ENCODE measurements around the gene DDX47. TPM values are rescaled to one million over a fixed set of nuclear protein-coding genes. Genes with fewer than 3 reads are reported as not detected.
"Not testable (repeated sequence)": the region's sequence is repeated elsewhere in the genome, so short reads cannot be mapped to it uniquely, and the experiment has no call there.

DDX47 gene
- total RNA-seq, 1 experiment from 2014 or later: 60.5 TPM

DNA sequence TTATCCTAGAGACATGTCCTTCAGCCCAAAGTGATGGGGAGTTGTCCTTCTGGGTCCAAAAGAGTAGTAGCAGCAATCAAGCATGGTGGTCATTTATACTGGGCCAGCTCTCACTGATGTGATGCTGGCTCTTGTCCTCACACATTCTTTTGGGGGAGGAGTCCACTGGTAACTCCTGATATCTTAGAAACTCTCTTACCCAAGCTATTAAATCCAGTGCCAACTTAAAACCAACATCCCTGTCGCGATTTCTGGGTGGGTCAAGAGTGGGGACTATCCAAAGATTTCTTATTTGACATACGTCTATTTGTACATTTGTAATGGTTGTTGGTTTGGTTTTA is 24.6 kb downstream of the DDX47 start:
- CTCF ChIA-PET: interaction anchor here (0.7 to 3.4 kb wide), 8 partner anchors 26 to 94 kb away, joined by 3 to 37 read pairs (median 4); partner anchors contain the start of gene GPRC5A
- Mint-ChIP-seq H3K9me3 (ENCODE audit: low read depth, unreplicated experiment) (no peaks in the 10 kb centered on the region), H3K27me3 (ENCODE audit: unreplicated experiment) (no peaks in the 10 kb centered on the region), H3K4me3 (ENCODE audit: low read depth, unreplicated experiment) (peak overlapping the region; percentile 25), H3K27ac (ENCODE audit: unreplicated experiment) (peak overlapping the region; percentile 82), H3K36me3 (ENCODE audit: insufficient read depth, unreplicated experiment) (peaks cover 68% of the 10 kb centered on the region), H3K4me1 (ENCODE audit: low read depth, unreplicated experiment) (peaks cover 76% of the 10 kb centered on the region)
- no peak for DNase-seq
- intact Hi-C loops (cut with micrococcal nuclease; ENCODE audit: unreplicated experiment): loop anchor here (2.0 to 5.0 kb wide), 2 partner anchors 35 kb away; no protein-coding TSS in a partner anchor
- no TSS peak for BruUV-seq (replicated peaks)
- TF ChIP-seq, protein P1, sequence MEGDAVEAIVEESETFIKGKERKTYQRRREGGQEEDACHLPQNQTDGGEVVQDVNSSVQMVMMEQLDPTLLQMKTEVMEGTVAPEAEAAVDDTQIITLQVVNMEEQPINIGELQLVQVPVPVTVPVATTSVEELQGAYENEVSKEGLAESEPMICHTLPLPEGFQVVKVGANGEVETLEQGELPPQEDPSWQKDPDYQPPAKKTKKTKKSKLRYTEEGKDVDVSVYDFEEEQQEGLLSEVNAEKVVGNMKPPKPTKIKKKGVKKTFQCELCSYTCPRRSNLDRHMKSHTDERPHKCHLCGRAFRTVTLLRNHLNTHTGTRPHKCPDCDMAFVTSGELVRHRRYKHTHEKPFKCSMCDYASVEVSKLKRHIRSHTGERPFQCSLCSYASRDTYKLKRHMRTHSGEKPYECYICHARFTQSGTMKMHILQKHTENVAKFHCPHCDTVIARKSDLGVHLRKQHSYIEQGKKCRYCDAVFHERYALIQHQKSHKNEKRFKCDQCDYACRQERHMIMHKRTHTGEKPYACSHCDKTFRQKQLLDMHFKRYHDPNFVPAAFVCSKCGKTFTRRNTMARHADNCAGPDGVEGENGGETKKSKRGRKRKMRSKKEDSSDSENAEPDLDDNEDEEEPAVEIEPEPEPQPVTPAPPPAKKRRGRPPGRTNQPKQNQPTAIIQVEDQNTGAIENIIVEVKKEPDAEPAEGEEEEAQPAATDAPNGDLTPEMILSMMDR (IDR thresholded peaks at IDR 0.05; ENCODE audit: unreplicated experiment): no peak

DNA sequence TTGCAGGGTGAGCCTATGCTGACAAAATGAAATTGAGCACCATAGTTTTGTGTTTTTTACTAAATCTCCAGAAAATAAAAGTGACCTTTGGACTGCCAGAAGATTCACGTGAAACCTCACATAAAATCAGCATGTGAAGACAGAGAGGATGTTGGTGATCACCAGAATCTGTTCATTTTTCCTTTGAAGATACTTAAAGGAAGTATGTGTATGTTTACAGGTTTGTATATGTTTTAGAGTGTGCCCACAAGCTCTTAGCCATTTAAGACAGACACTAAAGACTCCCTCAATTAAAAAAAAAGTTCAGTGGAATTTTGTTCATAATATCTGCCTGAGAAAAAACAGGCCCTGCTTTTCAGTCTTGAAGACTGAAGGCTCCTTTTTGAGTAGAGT is 25.9 kb downstream of the DDX47 start:
- Mint-ChIP-seq H3K36me3 (ENCODE audit: insufficient read depth, unreplicated experiment) (peaks cover 61% of the 10 kb centered on the region), H3K4me3 (ENCODE audit: low read depth, unreplicated experiment) (no peak overlapping the region), H3K27ac (ENCODE audit: unreplicated experiment) (peak overlapping the region; percentile 13), H3K27me3 (ENCODE audit: unreplicated experiment) (no peaks in the 10 kb centered on the region), H3K9me3 (ENCODE audit: low read depth, unreplicated experiment) (no peaks in the 10 kb centered on the region), H3K4me1 (ENCODE audit: low read depth, unreplicated experiment) (peaks cover 72% of the 10 kb centered on the region)
- CTCF ChIA-PET: interaction anchor here (1.4 to 3.4 kb wide), 2 partner anchors 33 to 52 kb away, joined by 4 to 37 read pairs; partner anchors contain the start of gene GPRC5A
- TF ChIP-seq, protein P1 (IDR thresholded peaks at IDR 0.05; ENCODE audit: unreplicated experiment): no peak
- DNase-seq: no peak
- no TSS peak for BruUV-seq (replicated peaks)
- intact Hi-C loops (cut with micrococcal nuclease; ENCODE audit: unreplicated experiment): loop anchor here (5.0 kb wide), 1 partner anchor 37 kb away; no protein-coding TSS in a partner anchor

GRCh38 chr12:12839439-12839838 is 26.3 kb downstream of the DDX47 start:
- H3K4me1 Mint-ChIP-seq (ENCODE audit: low read depth, unreplicated experiment): peaks cover 70% of the 10 kb centered on the region
- peak overlapping the region; percentile 13 for H3K27ac Mint-ChIP-seq (ENCODE audit: unreplicated experiment)
- BruUV-seq (replicated peaks); H3K27me3 Mint-ChIP-seq (ENCODE audit: unreplicated experiment); H3K9me3 Mint-ChIP-seq (ENCODE audit: low read depth, unreplicated experiment); DNase-seq; H3K4me3 Mint-ChIP-seq (ENCODE audit: low read depth, unreplicated experiment): not testable (repeated sequence)
- intact Hi-C loops (cut with micrococcal nuclease; ENCODE audit: unreplicated experiment): loop anchor here (5.0 kb wide), 1 partner anchor 37 kb away; no protein-coding TSS in a partner anchor
- CTCF ChIA-PET: interaction anchor here (3.4 kb wide), 1 partner anchor 52 kb away, joined by 37 read pairs; the partner anchor contains the start of gene GPRC5A
- H3K36me3 Mint-ChIP-seq (ENCODE audit: insufficient read depth, unreplicated experiment): peaks cover 56% of the 10 kb centered on the region

DNA sequence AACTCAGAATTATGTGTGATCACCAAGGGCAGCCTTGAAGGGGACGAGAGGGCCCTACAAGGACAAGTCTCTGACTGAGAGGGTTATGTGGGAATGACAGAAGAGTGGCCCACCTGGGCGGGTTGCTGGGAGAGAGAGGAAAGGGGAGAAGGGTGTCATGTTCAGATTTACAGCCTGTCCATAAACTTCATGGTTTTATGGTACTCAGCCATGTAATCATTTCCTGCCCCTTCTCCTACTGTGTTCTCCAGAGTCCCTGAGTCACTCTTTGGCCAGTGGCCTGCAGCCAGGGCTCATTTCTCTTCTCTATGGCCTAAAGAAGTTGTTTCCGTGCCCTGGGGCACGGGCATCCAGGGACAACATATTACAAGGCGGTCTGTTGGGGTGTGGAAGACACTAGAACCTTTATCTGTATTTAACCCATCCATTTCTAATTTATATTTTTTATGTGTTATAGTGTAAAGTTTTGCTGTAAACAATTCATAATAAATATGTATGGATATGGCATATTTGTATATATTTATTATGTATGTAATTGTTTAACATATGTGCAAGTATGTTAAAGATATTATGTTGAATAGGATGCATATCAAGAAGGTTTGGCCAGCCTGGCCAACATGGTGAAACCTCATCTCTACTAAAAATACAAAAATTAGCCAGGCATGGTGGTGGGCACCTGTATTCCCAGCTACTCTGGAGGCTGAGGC is 26.9 kb downstream of the DDX47 start:
- no TSS peak for BruUV-seq (replicated peaks)
- H3K4me1 Mint-ChIP-seq (ENCODE audit: low read depth, unreplicated experiment): peaks cover 65% of the 10 kb centered on the region
- peaks cover 51% of the 10 kb centered on the region for H3K36me3 Mint-ChIP-seq (ENCODE audit: insufficient read depth, unreplicated experiment)
- no peaks in the 10 kb centered on the region for H3K27me3 Mint-ChIP-seq (ENCODE audit: unreplicated experiment)
- CTCF ChIA-PET: no interaction called here
- no peaks in the 10 kb centered on the region for H3K9me3 Mint-ChIP-seq (ENCODE audit: low read depth, unreplicated experiment)
- peak; percentile 63 for DNase-seq
- H3K27ac Mint-ChIP-seq (ENCODE audit: unreplicated experiment): peak overlapping the region; percentile 13
- TF ChIP-seq, protein P1 (IDR thresholded peaks at IDR 0.05; ENCODE audit: unreplicated experiment): no peak
- intact Hi-C loops (cut with micrococcal nuclease; ENCODE audit: unreplicated experiment): loop anchor here (5.0 kb wide), 1 partner anchor 38 kb away; no protein-coding TSS in a partner anchor
- no peak overlapping the region for H3K4me3 Mint-ChIP-seq (ENCODE audit: low read depth, unreplicated experiment)

DNA sequence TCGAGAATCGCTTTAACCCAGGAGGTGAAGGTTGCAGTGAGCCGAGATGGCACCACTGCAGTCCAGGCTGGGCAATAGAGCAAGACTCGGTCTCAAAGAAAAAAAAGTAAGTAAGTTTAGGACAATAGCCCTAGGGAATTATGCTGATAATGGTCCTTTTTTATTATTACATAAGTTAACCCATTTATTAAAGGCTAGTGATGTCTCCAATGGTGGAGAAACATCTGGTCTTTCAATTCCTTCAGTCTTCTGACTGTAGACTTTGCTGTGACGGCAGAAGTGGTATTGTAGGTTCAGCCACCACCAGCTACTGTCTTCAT is 27.4 kb downstream of the DDX47 start:
- CTCF ChIA-PET: no interaction called here
- H3K4me1 Mint-ChIP-seq (ENCODE audit: low read depth, unreplicated experiment): peaks cover 65% of the 10 kb centered on the region
- no peak for DNase-seq
- H3K36me3 Mint-ChIP-seq (ENCODE audit: insufficient read depth, unreplicated experiment): peaks cover 45% of the 10 kb centered on the region
- no peaks in the 10 kb centered on the region for H3K27me3 Mint-ChIP-seq (ENCODE audit: unreplicated experiment)
- H3K9me3 Mint-ChIP-seq (ENCODE audit: low read depth, unreplicated experiment): no peaks in the 10 kb centered on the region
- BruUV-seq (replicated peaks): no TSS peak
- no peak overlapping the region for H3K27ac Mint-ChIP-seq (ENCODE audit: unreplicated experiment)
- H3K4me3 Mint-ChIP-seq (ENCODE audit: low read depth, unreplicated experiment): no peak overlapping the region
- intact Hi-C loops (cut with micrococcal nuclease; ENCODE audit: unreplicated experiment): no loop called here
- TF ChIP-seq, protein P1 (IDR thresholded peaks at IDR 0.05; ENCODE audit: unreplicated experiment): no peak

- H3K9me3 Mint-ChIP-seq (ENCODE audit: low read depth, unreplicated experiment); BruUV-seq (replicated peaks); H3K27me3 Mint-ChIP-seq (ENCODE audit: unreplicated experiment); DNase-seq; H3K27ac Mint-ChIP-seq (ENCODE audit: unreplicated experiment); intact Hi-C loops (cut with micrococcal nuclease; ENCODE audit: unreplicated experiment); H3K4me3 Mint-ChIP-seq (ENCODE audit: low read depth, unreplicated experiment): not testable (repeated sequence)
- Mint-ChIP-seq H3K36me3 (ENCODE audit: insufficient read depth, unreplicated experiment) (peaks cover 41% of the 10 kb centered on the region), H3K4me1 (ENCODE audit: low read depth, unreplicated experiment) (peaks cover 60% of the 10 kb centered on the region)
- CTCF ChIA-PET: interaction anchor here (0.6 to 1.4 kb wide), 2 partner anchors 36 to 58 kb away, joined by 3 to 7 read pairs; no protein-coding TSS in a partner anchor
Observed at GRCh38 chr12:12841428-12841827, 28.3 kb downstream of the DDX47 start.

Measured in Calu3 (cell line).